ENCODE data around the gene CYB561D2.
A peak's percentile ranks its signal among the peaks of the same experiment; 100 is the strongest.
"Not testable (repeated sequence)": the region's sequence is repeated elsewhere in the genome, so short reads cannot be mapped to it uniquely, and the experiment has no call there.

The CYB561D2 gene

GRCh38 chr3:50350527-50351322 lies at the start of gene CYB561D2, which contains the start of gene NPRL2:
TSS of gene CYB561D2 (plus strand) at chr3:50350862. CDS start at chr3:50351434, 572 bp downstream.
TSS of gene NPRL2 (minus strand) at chr3:50350775. CDS start at chr3:50350652, 123 bp downstream.
- DNase-seq, result peak; percentile 92 to 94

DNA sequence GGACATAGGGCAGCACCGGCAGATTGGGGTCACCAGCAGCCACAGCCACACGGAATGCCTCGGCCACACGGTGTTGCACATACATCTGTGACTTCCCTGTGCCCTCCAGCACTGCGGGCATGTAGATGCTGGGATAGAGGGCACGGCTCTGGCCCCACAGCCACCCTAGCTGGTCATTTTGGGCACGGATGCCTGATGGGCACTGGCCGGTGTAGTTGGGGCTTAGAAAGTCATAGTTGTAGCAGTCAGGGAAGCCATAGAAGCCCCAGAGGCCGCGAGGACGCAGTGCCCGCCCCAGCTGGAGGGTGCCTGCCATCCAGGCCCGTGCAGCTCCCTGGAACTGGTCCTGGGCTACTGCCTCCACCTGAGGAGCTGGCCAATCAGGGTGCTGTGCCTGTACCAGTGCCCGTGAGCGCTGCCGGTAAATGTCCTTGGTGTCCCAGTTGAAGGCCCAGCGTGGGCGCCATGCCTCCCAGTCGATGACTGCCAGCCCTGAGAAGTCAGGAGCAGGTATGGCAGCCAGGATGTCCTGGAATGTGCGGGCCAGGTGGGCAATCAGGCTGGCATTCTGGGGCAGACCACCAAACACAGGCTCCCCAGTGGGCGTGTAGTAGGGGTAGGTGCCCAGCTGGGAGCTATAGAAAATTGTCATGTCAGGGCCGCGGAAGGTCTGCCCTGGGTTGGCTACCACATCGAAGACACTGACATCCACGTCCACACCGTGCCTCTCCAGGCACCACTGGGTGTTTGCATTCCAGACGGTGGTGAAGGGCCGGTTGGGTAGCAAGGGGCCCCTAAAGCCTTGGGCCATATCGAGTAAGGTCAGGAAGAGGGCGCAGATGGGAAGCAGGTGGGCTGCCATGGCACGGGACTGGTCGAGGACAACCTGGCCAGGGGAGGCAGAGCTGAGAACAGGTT lies 48.3 kb upstream of the CYB561D2 start:
- DNase-seq, result no peak

DNA sequence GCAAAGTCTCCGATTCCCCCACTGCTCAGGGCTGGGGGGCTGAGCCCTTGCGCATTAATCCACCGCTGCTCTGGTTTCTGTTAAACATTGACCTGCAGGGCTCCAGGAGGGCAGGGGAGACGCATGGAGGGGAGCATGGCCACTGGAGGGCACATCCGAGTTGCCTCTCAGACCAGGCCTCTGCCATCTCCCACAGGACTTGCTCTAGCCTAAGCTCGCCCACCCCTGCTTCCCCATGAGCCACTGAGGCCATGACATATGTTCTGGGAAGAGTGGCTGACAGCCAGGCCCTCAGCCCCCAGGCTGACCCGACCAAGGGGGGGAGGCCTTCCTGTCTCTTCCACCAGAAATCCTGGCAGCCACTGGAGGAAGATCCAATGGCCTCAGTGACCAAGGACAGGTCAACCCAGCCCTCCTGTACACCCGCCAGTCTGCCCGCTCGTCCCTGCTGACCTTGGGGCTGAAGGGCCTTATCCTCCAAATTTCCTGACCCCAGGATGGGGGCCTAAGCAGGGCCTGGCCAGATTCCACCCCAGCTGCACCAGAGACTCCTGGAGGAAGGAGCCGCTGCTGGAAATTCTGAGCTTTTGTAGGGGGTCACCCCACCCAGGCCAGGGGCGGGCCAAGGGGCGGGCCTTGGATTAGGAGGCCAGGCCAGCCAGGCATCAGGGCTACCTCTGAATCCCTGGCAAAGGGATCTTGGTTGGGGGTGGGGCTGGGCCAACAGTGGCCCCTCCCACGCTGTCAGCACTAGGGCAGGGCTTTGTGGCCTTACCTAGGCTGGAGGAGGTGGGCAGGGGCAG lies 47.4 kb upstream of the CYB561D2 start, which contains the start of gene HYAL1:
HYAL1 (minus strand) TSS at position 562 of the 803 bp plus-strand sequence. CDS start 618 bp downstream, outside the sequence.
- no peak for DNase-seq

DNA sequence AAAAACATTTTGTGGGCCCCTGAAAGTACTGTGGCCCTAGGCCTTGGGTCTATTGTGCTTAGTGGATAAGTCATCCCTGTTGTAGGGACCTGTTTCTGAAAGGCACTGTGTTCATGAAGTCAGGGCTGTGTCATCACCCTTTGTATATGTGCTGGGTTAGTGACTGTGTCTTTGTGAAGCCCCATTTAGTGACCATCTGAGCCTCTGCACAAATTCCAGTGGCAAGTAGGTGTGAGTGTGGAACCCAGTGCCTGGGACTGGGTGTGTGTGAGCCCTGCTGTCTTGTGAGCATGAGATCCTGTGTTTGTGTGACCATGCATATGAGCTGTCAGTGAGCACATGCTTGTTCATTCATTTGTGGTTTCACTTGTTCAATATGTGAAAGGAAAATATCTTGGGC lies 46.1 kb upstream of the CYB561D2 start:
- no peak for DNase-seq

GRCh38 chr3:50312041-50312440 lies 38.6 kb upstream of the CYB561D2 start:
- not testable (repeated sequence) for DNase-seq

GRCh38 chr3:50314342-50314741 lies 36.3 kb upstream of the CYB561D2 start:
- no peak for DNase-seq

DNA sequence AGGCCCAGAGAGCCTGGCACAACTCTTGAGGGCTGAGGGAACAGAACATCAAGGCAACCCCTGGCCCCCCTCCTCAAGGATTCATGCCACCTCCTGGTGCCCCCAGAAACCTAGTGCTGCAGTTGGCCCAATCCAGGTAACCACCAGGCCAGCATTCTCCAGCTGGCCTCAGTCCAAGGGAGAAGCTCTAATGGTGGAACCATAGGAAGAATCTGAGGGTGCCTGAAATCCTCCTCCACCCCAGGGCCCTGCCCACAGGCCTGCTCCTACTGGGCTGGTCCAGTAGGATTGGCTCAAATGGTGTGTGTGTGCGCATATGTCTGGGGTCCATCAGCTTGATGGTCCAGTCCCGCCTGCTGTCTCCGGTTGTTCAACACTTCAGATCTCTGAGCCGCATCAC lies 35.8 kb upstream of the CYB561D2 start:
- DNase-seq, result no peak

- DNase-seq, result no peak
Measured at GRCh38 chr3:50316657-50317242, 33.9 kb upstream of the CYB561D2 start.

DNA sequence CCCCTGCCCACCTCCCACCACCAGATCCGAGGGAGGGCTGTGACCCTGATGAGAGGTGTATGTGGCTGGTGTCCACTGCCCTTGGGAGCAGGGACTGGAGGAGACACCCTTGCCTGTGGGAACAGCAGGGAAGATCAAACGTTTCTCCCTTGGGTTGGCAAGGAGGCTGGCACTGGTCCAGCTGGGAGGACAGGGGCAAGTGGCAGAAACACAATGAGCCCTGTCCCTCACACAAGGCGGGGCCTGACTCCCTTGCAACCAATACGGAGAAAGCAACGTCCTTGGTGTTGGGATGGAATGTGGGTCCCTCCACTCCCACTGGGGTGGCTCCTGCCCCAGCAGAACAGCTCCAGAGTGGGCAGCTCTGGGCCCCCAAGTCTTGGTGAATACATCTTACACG lies 33.4 kb upstream of the CYB561D2 start:
- no peak for DNase-seq

DNA sequence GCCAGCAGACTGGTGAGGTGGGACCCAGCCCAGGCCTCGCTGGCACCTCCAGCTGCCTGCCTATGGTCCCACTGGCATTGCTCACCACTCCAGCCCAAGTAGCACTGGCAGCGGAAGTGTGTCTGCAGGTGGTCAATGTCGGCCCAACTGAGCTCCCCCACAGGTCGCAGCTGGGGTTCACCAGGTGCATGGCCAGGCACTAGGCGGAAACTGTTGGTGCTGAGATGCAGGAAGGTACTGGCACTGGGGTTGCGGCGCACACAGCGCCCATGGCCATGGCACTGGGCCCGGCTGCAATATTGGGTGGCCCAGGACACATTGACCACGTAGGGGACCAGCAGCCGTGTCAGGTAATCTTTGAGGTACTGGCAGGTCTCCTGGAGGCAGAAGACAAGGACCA lies 32.5 kb upstream of the CYB561D2 start:
- no peak for DNase-seq

DNA sequence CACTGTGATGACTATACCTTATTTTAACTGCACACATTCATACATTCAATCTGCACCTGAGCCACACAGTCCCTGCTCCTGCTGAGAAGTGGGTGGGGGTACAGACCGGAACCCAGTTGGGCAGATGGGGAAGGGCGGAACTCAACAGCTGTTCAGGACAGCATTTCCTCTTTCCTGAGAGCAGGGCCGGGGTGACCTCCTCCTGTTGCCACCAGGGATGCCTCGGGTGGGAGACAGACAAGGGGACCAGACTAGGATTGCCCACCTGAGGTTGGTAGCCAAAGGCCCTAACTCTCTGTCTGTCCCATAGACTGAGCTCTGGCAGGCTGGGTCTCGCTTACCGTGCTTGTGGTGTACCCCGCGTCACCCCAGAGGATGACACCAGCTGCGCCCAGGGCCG lies 32.0 kb upstream of the CYB561D2 start:
- no peak for DNase-seq

DNA sequence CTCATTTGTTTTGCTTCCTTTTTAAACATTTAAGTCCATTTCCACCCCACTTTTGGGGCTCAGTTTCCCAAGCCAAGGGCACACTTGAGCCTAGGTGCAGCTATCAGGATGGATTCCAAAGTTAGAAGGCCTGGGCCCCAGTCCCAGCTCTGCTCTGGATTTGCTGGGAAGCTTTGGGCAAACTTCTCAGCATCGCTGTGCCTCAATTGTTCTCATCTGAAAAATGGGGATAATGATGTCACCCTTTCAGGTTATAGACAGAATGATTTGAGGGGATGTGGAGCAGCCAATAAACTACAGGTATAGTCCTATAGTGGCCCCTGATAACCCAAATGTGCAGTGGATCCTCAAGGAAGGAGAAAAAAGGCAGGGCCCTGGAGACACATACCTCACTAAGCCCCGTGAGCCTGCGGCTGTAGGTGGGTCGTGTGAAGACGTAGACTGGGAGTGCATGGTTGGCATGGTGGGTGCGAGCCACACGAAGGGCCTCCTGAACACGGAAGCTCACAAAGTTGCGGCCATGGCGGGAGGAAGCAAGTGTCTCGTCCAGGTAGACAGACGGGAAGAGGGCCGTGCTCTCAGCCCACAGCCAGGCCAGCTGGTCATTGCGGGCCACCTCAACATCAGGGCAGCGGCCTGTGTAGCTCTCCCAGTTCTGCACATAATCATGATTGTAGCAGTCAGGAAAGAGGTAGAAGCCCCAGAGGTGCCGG lies 31.3 kb upstream of the CYB561D2 start:
- no peak for DNase-seq

GRCh38 chr3:50319894-50320625 lies 30.6 kb upstream of the CYB561D2 start:
- DNase-seq, result no peak

- DNase-seq, result peak in 1 of 2 experiments; percentile 62
Measured at GRCh38 chr3:50320853-50321335, 29.8 kb upstream of the CYB561D2 start.

GRCh38 chr3:50321336-50322114 lies 29.1 kb upstream of the CYB561D2 start:
- peak in 1 of 2 experiments; percentile 62 for DNase-seq

DNA sequence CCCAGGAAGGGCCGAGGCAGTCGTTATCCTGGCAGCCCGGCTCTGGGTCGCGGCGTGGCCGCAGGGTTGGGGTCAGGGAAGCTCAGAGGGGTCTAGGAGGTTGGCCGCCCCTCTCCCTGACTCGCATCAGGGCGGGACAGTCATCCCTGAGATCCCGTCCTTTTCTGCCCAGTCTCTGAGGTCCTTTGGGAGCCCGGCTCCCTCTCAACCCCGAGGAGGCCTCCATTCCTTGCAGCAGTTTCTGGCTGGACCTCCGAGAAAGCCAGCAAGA lies 28.6 kb upstream of the CYB561D2 start:
- no peak for DNase-seq

DNA sequence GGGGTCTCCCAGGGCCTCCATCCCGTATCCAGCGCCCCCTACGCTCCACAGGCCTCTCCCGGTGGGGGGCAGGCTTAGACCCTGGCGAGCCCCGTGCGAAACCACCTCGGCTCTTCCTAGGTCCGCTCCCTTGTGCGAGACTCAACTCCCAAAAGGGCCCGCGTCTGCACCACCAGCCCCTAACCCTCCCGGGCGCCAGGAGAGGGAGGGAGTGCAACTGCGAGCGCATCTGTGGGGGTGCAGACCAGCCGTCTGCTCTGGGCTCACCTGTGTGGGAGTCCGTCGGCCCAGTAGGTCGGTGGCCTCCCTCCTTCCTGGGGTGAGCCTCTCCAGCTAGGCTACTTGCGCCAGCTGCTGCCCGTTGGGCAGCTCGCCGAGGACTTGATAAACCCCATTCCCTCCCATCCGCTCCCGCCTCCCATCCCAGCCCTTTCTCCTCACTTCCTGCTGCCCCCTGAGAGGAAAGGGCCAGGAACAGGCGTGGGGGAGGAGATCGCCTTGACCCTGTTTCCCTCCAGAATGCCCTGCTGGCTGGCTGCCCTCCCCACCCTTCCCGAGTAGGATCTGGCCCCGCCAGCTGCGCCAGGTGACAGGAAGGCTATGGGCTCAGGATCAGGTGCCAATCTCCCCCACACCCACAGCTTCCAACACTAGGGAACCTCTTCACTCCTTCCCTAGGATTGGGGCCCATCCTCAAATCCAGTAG lies 28.1 kb upstream of the CYB561D2 start, which contains the start of gene HYAL2:
HYAL2 (minus strand) TSS at position 360 of the 706 bp plus-strand sequence. CDS start 2,256 bp downstream, outside the sequence.
- DNase-seq, result no peak

DNA sequence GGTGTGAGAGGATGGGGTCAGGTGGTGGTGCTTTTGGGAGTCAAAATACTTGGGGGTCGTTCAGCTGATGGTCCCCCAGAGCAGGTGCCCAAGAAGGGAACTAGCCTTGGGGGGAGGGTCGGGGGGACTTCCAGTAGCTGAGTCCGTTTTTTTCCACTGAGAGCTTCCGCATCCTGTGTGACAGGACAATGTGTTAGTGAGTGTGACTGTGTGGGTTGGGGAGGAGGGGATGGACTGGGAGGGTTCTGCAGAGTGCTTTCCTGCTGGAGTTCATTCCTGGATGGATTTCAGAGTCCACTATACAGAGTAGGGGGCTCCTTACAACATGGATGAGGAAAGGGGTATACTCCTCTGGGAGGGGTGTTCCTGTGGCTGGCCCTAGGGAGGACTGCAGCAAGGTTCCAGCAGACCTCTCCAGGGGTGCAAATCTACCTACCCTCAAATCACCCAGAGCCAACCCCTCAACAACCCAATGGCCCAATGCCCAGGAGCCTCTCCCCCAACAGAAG lies 27.5 kb upstream of the CYB561D2 start:
- DNase-seq, result no peak

- no peak for DNase-seq
Measured at GRCh38 chr3:50323614-50324199, 27.0 kb upstream of the CYB561D2 start.
